Measurements from ENCODE around the gene CMIP. TPM values are rescaled to one million over a fixed set of nuclear protein-coding genes. Genes with fewer than 3 reads are reported as not detected.

CMIP gene
- total RNA-seq, 1 experiment from 2014 or later: 68.0 TPM

DNA sequence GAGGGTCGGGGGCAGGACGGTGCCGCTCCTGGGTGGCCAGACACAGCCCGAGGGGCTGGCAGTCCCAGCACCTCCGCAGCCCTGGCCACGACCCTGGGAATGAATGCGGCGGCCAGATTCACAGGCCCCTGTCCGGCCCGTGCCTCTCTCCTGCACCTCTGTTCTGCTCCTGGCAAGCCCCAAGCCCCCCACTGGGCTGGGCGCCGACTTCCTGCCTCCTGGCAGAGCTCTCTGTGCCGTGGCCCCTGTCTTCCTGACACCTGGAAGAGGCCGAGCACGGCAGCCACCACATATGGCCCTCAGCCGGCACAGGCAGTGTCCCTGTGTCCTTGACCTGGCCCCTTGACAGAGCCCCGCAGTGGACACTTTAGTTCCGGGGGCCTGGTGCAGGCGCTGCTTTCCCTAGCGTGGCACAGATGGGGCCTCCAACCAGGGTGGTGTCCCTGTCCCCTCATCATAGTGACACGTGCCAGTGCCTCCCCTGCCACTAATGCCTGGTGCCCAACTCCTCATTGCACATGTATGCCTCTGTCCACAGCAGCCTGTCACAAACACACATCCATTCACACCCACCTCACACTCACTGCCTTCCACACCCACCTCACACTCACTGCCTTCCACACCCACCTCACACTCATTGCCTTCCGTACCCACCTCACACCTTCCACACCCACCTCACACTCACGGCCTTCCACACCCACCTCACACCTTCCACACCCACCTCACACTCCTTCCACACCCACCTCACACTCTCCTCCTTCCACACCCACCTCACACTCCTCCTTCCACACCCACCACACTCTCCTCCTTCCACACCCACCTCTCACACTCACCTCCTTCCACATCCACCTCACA lies 223.9 kb downstream of the CMIP start:
- Mint-ChIP-seq H3K36me3 (ENCODE audit: insufficient read depth, unreplicated experiment) (peaks cover 55% of the 10 kb centered on the region), H3K4me3 (ENCODE audit: unreplicated experiment) (no peak overlapping the region), H3K9me3 (ENCODE audit: unreplicated experiment) (no peaks in the 10 kb centered on the region), H3K27me3 (ENCODE audit: insufficient read depth, unreplicated experiment) (no peaks in the 10 kb centered on the region), H3K4me1 (ENCODE audit: low read depth, unreplicated experiment) (no peaks in the 10 kb centered on the region), H3K27ac (ENCODE audit: unreplicated experiment) (no peak overlapping the region)
- intact Hi-C loops (cut with micrococcal nuclease; ENCODE audit: unreplicated experiment): no loop called here
- TF ChIP-seq, protein P1, sequence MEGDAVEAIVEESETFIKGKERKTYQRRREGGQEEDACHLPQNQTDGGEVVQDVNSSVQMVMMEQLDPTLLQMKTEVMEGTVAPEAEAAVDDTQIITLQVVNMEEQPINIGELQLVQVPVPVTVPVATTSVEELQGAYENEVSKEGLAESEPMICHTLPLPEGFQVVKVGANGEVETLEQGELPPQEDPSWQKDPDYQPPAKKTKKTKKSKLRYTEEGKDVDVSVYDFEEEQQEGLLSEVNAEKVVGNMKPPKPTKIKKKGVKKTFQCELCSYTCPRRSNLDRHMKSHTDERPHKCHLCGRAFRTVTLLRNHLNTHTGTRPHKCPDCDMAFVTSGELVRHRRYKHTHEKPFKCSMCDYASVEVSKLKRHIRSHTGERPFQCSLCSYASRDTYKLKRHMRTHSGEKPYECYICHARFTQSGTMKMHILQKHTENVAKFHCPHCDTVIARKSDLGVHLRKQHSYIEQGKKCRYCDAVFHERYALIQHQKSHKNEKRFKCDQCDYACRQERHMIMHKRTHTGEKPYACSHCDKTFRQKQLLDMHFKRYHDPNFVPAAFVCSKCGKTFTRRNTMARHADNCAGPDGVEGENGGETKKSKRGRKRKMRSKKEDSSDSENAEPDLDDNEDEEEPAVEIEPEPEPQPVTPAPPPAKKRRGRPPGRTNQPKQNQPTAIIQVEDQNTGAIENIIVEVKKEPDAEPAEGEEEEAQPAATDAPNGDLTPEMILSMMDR (IDR thresholded peaks at IDR 0.05; ENCODE audit: insufficient read depth in 1 of 2, low read depth in 1 of 2, low read length in 1 of 2, severe bottlenecking in 1 of 2, unreplicated experiment in 1 of 2): no peak
- Histone ChIP-seq H3K27me3 (replicated peaks; ENCODE audit: control insufficient read depth, insufficient read depth, low read length) (no peaks in the 10 kb centered on the region), H3K4me3 (ENCODE audit: low read depth, low read length) (no peak overlapping the region), H3K9me3 (no peaks in the 10 kb centered on the region), H3K4me1 (no peaks in the 10 kb centered on the region), H3K36me3 (ENCODE audit: control insufficient read depth, insufficient read depth, low read length) (peaks cover 1% of the 10 kb centered on the region)
- ChIA-PET POLR2A (no interaction called here), CTCF (no interaction called here)
- BruUV-seq (replicated peaks): no TSS peak
- no peak for DNase-seq

DNA sequence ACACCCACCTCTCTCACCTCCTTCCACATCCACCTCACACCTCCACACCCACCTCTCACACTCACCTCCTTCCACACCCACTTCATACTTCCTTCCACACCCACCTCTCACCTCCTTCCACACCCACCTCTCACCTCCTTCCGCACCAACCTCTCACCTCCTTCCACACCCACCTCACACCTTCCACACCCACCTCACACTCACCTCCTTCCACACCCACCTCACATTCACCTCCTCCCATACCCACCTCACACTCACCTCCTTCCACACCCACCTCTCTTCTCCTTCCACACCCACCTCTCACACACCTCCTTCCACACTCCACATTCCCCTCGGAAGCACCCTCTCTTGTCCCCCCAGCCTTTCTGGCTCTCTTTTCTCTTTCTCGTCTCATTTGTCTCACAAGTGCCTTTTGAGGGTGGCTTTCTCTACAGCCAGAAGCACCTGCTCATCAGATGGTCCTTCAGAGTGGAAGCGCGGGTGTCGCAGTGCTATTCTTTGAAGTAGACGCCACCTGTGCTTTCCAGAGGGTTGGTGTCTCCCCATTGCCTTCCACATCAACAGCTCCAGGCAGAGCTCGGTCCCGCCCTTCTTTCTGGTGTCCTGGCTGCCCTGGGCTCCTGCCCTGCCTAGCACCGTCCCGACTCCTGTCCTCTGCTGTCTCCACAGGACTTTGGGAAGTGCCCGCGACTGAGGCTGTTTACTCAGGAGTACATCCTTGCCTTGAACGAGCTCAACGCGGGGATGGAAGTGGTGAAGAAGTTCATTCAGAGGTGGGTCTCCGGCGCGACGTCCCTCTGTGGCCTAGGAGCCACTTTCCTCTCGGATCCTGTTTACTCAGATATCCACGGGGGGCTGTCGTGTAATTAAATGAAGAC lies 225.1 kb downstream of the CMIP start:
- no peak overlapping the region for H3K27ac Mint-ChIP-seq (ENCODE audit: unreplicated experiment)
- no peaks in the 10 kb centered on the region for H3K9me3 ChIP-seq
- no peaks in the 10 kb centered on the region for H3K27me3 ChIP-seq (replicated peaks; ENCODE audit: control insufficient read depth, insufficient read depth, low read length)
- no peak overlapping the region for H3K4me3 Mint-ChIP-seq (ENCODE audit: unreplicated experiment)
- H3K36me3 ChIP-seq (ENCODE audit: control insufficient read depth, insufficient read depth, low read length): peaks cover 1% of the 10 kb centered on the region
- no peaks in the 10 kb centered on the region for H3K27me3 Mint-ChIP-seq (ENCODE audit: insufficient read depth, unreplicated experiment)
- H3K36me3 Mint-ChIP-seq (ENCODE audit: insufficient read depth, unreplicated experiment): peaks cover 58% of the 10 kb centered on the region
- CTCF ChIA-PET: no interaction called here
- no TSS peak for BruUV-seq (replicated peaks)
- TF ChIP-seq, protein P1 (IDR thresholded peaks at IDR 0.05; ENCODE audit: insufficient read depth in 1 of 2, low read depth in 1 of 2, low read length in 1 of 2, severe bottlenecking in 1 of 2, unreplicated experiment in 1 of 2): no peak
- H3K4me1 ChIP-seq: no peaks in the 10 kb centered on the region
- H3K4me3 ChIP-seq (ENCODE audit: low read depth, low read length): no peak overlapping the region
- intact Hi-C loops (cut with micrococcal nuclease; ENCODE audit: unreplicated experiment): no loop called here
- DNase-seq: no peak
- no peaks in the 10 kb centered on the region for H3K4me1 Mint-ChIP-seq (ENCODE audit: low read depth, unreplicated experiment)
- H3K9me3 Mint-ChIP-seq (ENCODE audit: unreplicated experiment): no peaks in the 10 kb centered on the region
- POLR2A ChIA-PET: no interaction called here

DNA sequence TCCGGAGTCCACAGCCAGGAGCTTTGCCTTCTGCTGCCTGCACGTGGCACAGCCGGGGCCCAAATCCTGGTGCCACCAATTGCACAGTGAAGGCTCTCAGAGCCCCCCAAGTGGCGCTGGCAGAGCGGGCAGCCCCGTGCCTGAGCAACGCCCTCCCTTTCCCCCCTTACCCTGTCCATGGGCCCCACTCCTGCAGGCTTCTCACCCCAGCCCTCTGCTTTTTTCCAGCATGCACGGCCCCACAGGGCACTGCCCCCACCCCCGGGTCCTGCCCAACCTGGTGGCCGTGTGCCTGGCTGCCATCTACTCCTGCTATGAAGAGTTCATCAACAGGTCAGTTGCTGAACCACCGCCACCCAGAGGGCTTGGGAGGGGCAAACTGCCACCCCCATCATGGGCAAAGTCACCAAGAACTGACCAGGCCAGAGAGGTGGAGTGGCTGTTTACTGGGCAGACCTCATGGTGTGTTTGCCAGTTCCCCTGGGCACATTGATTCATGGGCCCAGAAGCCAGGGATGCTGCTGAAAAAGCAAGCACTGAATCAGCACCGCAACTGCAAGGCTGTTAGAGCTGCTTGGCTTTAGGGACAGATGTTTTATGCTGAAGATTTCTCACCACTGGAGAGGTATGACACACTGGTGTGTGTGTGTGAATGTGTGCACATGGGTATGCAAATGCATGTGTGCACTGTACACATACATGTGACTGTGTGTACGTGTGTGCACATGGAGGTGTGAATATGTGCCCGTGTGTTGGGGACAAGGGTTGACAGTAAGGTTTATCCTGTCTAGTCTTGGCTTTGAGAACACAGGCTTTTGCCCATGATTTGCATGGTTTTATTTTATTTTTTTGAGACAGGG lies 227.4 kb downstream of the CMIP start:
- CTCF ChIA-PET: no interaction called here
- no TSS peak for BruUV-seq (replicated peaks)

More for the DNA sequence above, 227.4 kb downstream of the CMIP start:
- Mint-ChIP-seq H3K9me3 (ENCODE audit: unreplicated experiment) (no peaks in the 10 kb centered on the region), H3K4me3 (ENCODE audit: unreplicated experiment) (no peak overlapping the region), H3K36me3 (ENCODE audit: insufficient read depth, unreplicated experiment) (peaks cover 53% of the 10 kb centered on the region), H3K4me1 (ENCODE audit: low read depth, unreplicated experiment) (no peaks in the 10 kb centered on the region), H3K27me3 (ENCODE audit: insufficient read depth, unreplicated experiment) (no peaks in the 10 kb centered on the region), H3K27ac (ENCODE audit: unreplicated experiment) (no peak overlapping the region)
- Histone ChIP-seq H3K4me1 (no peaks in the 10 kb centered on the region), H3K36me3 (ENCODE audit: control insufficient read depth, insufficient read depth, low read length) (peaks cover 2% of the 10 kb centered on the region), H3K4me3 (ENCODE audit: low read depth, low read length) (no peak overlapping the region), H3K9me3 (no peaks in the 10 kb centered on the region), H3K27me3 (replicated peaks; ENCODE audit: control insufficient read depth, insufficient read depth, low read length) (no peaks in the 10 kb centered on the region)
- TF ChIP-seq, protein P1 (IDR thresholded peaks at IDR 0.05; ENCODE audit: insufficient read depth in 1 of 2, low read depth in 1 of 2, low read length in 1 of 2, severe bottlenecking in 1 of 2, unreplicated experiment in 1 of 2): no peak
- DNase-seq: no peak
- POLR2A ChIA-PET: no interaction called here
- intact Hi-C loops (cut with micrococcal nuclease; ENCODE audit: unreplicated experiment): no loop called here
